DMS53 treated with DMSO at 0.1 percent for 48 hours (cell line): Measurements from ENCODE around the gene PTH.

Source experiments
- DNase-seq: peaks from one replicate; lab custom pipeline; 2025; ENCODE audit not compliant: unreplicated experiment; lab: John Stamatoyannopoulos, UW

Gene PTH

DNA sequence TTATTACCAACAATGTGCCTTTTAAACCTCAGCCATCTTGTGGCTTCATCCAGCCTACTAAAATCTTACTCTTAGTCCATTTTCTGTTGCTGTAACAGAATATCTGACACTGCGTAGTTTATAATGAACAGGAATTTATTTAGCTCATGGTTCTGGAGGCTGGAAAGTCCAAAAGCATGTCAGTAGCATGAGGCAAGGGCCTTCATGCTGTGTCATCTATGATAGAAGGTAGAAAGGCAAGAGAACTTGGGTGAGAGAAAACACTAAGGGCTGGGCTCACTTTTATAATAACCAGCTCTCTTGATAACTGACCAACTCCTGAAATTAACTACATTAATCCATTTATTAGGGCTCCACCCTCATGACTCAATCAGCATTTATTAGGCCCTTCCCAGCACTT, 46.3 kb downstream of the PTH start:
- no peak for DNase-seq

DNA sequence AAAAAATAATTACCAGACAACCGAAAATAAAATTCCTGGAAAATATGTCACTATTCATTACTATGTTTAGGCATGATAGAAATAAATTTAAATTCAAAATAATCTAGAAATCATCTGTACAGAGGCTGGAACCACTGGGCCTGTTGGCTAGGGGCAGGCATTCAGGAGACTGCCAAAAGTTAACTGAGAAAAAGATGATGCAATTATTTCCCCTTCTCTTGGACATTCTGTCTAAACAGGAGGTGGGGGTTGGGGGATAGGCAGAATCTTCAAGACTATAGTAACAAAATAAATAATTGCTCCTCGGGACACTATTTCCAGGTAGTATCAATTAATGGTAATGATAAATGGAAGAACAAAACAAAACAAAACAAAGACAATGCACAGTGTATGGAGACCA, 46.9 kb downstream of the PTH start:
- no peak for DNase-seq

DNA sequence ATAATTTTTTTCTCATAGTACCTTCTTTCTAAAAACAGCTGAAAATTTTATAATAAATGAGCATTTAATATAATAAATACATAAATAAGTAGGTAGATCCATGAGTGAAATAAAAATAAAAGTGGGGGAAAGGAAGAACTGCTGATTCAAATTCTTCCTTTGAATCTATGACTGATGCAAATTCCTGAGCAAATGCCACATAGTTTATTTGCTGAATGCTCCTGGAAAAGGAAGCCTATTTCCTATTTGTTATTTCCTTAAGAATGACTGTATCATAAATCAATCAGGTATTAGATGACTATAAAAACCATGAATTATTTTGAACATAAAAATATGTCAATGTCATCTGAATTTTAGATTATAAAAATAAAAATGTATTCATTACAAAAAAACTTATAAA, 49.4 kb downstream of the PTH start:
- no peak for DNase-seq

DNA sequence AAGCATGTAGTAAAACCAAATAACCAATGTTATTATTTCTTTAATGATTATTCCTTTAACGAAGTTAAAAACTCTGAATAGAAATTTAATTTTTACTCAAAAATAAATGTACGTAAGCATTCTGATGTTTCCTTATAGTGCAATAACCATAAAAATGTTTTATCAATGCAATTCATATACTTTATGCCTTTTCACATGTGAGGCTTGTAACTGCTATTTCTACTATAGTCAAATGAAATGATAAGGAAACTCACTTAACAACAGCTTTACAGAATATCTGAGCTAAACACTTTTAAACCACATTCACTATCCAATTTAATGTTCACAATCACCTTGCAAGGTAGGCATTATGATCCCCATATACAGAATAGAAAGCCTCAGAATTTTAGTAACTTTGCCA, 50.2 kb downstream of the PTH start:
- DNase-seq = no peak
